SIG-M5 treated with dmso at 0.1 percent for 504 hours (cell line): ENCODE measurements around the gene ZNF561.
A peak's percentile ranks its signal among the peaks of the same experiment; 100 is the strongest.
"Not testable (repeated sequence)": the region's sequence is repeated elsewhere in the genome, so short reads cannot be mapped to it uniquely, and the experiment has no call there.

Experiments used
- DNase-seq: peaks from one replicate; lab custom pipeline; 2025; ENCODE audit not compliant: unreplicated experiment; lab: John Stamatoyannopoulos, UW

ZNF561 gene

GRCh38 chr19:9621156-9622037, at the start of gene ZNF561:
Gene ZNF561, minus strand, starts transcription at chr19:9621232. Its CDS starts 1,776 bp downstream, at chr19:9619456.
- peak; percentile 82 for DNase-seq

GRCh38 chr19:9668544-9668943, 47.5 kb upstream of the ZNF561 start:
- DNase-seq: no peak

GRCh38 chr19:9667898-9668297, 46.9 kb upstream of the ZNF561 start:
- DNase-seq: no peak

- no peak for DNase-seq
Observed at GRCh38 chr19:9658769-9659168, 37.7 kb upstream of the ZNF561 start.

- DNase-seq: not testable (repeated sequence)
Observed at GRCh38 chr19:9653066-9653555, 32.1 kb upstream of the ZNF561 start.

DNA sequence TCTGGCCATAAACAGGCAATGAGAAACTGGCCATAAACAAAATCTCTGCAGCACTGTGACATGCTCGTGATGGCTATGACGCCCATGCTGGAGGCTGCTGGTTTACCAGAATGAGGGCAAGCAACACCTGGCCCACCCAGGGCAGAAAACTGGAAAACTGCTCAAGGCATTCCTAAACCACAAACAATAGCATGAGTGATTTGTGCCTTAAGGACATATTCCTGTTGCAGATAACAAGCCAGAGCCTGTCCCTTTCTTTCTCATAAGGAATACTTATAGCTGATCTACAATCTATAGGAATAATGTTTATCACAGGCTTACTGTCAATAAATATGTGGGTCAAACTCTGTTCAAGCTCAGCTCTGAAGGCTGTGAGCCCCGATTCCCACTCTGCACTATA, 30.4 kb upstream of the ZNF561 start:
- not testable (repeated sequence) for DNase-seq

- no peak for DNase-seq
Observed at GRCh38 chr19:9650345-9650744, 29.3 kb upstream of the ZNF561 start.

- no peak for DNase-seq
Observed at GRCh38 chr19:9645472-9645871, 24.4 kb upstream of the ZNF561 start.

GRCh38 chr19:9644472-9644871, 23.4 kb upstream of the ZNF561 start:
- no peak for DNase-seq

- DNase-seq: no peak
Observed at GRCh38 chr19:9641810-9642209, 20.8 kb upstream of the ZNF561 start.

- DNase-seq: no peak
Observed at GRCh38 chr19:9640956-9641355, 19.9 kb upstream of the ZNF561 start.

- DNase-seq: no peak
Observed at GRCh38 chr19:9636018-9636417, 15.0 kb upstream of the ZNF561 start.

GRCh38 chr19:9627856-9628255, 6.8 kb upstream of the ZNF561 start:
- DNase-seq: no peak

- no peak for DNase-seq
Observed at GRCh38 chr19:9622531-9622930, 1.5 kb upstream of the ZNF561 start.

GRCh38 chr19:9620842-9621155, 233 bp downstream of the ZNF561 start:
- no peak for DNase-seq

- DNase-seq: no peak
Observed at GRCh38 chr19:9615844-9616243, 5.2 kb downstream of the ZNF561 start.

GRCh38 chr19:9610484-9611113, 10.4 kb downstream of the ZNF561 start:
- DNase-seq: no peak

DNA sequence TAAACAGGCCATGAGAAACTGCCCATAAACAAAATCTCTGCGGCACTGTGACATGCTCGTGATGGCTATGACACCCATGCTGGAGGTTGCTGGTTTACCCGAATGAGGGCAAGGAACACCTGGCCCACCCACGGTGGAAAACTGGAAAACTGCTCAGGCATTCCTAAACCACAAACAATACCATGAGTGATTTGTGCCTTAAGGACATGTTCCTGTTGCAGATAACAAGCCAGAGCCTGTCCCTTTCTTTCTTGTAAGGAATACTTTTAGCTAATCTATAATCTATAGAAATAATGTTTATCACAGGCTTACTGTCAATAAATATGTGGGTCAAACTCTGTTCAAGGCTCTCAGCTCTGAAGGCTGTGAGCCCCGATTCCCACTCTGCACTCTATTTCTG, 12.1 kb downstream of the ZNF561 start:
- DNase-seq: no peak

- no peak for DNase-seq
Observed at GRCh38 chr19:9597027-9597426, 24.0 kb downstream of the ZNF561 start.

DNA sequence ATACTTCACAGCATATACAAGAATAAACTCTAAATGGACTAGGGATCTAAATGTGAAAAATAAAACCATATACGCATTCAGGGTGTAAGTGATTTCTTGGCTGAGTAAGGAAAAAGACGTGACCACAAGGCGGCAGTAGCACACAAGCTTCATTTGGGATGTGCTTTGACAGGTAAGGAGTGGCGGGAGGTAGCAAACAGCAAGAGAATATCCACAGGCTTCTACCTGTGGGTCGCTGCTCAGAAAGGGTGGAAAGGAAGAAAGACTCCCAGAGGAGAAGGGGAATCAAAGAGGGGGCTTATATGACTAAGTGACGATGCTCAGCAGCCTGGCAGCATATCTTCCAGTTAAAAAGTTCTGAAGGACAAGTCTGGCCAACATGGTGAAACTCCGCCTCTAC, 34.3 kb downstream of the ZNF561 start:
- peak; percentile 62 for DNase-seq

DNA sequence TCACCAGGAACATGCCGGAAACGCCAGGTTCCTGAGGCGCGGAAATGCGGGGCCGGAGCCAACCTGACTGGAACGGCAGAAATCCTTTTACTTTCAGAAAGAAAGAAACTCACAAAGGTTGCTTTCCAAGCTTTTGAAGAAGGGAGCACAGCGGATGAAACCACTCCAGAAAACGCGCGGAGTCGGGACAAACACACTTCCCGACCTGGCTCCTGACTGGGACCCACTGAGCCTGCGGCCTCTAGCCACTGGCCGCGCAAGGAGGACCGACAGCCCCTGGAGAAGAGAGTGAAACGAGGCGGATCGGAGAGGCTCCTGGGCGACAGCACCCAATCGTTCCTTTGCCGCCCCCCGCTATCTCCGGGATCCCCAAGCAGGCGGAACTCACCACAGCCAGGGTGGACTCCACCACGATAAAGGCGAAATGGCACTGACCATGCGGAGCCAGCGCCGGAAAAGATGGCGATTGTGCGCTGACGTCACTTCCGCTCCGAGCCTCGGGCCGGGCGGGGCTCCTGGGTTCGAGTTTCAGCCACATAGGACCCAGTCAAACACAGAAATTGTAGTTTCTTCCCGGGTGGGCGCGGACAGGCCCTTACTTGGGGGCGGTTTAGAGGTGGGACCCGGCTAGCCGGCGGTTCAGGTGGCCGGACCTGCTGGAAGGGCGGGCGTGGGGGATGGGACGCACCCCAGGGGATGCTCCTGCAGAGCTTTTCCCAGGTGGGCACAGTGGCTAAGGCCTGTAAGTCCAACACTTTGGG, 36.8 kb downstream of the ZNF561 start, which contains the start of gene ZNF121:
Gene ZNF121, minus strand, starts transcription at position 432 of the 761 bp plus-strand sequence. CDS start 16,407 bp downstream, outside the sequence.
- DNase-seq: peak; percentile 70
